Psoas muscle (tissue), 8 donors: ENCODE results near the gene ZNF70. TPM values are rescaled to one million over a fixed set of nuclear protein-coding genes. Genes with fewer than 3 reads are reported as not detected.
A peak's percentile ranks its signal among the peaks of the same experiment; 100 is the strongest.

Experiments
- ATAC-seq, 4 donors: fragments of 200-7000 bp; cut with Tn5 transposase; one replicate each; pipeline ENCODE4 v1.9.1; 2020; ENCODE audit warnings: moderate library complexity in 3 of 4, mild to moderate bottlenecking in 2 of 4
- DNase-seq, 2 donors: peaks; one replicate each; pipeline ENCODE4 v3.0.0-alpha.2; 2020
- H3K27ac ChIP-seq: fragments of 200-600 bp; one replicate; pipeline ENCODE4 v1.8.0; 2022
- H3K27me3 ChIP-seq, 3 donors: fragments of 200-600 bp in 1 of 3; one replicate each; pipeline versions ENCODE4 v1.6.1 to v1.8.0; 2013 to 2022; ENCODE audit warnings: low read length in 2 of 3, mild to moderate bottlenecking in 2 of 3, moderate library complexity in 1 of 3; ENCODE audit not compliant: insufficient read depth in 3 of 3
- H3K36me3 ChIP-seq, 2 donors: fragments of 200-600 bp in 1 of 2; one replicate each; pipeline versions ENCODE4 v1.6.1 to v1.8.0; 2013 to 2022; ENCODE audit warnings: low read depth in 1 of 2, mild to moderate bottlenecking in 1 of 2, moderate library complexity in 1 of 2; ENCODE audit not compliant: insufficient read depth in 1 of 2
- H3K4me1 ChIP-seq: fragments of 200-600 bp; one replicate; pipeline ENCODE4 v1.8.0; 2022
- H3K4me3 ChIP-seq: fragments of 200-600 bp; one replicate; pipeline ENCODE4 v1.8.0; 2022; ENCODE audit warnings: mild to moderate bottlenecking
- H3K9me3 ChIP-seq: fragments of 200-600 bp; one replicate; pipeline ENCODE4 v1.8.0; 2022
- WGBS, 3 donors: extraction: QIAGEN DNeasy Blood & Tissue Kit; methylation state at CpG; one replicate each; pipeline versions ENCODE4 v1.1.6 to v1.1.7; 2013; 5-methylcytosine and 5-hydroxymethylcytosine counted together
- intact Hi-C, 2 donors: fragments of 100-400 bp; cut with DNase I; formaldehyde crosslinking; loops; one replicate each; pipeline versions ENCODE4 v1.11.0 to v1.14.2; 2022
- polyA plus RNA-seq, 3 donors: library from polyadenylated mRNA; stranded (reverse); fragments of 200-250 nt; gene quantifications; one replicate each; pipeline ENCODE4 v1.2.3, GENCODE V29; 2013
- total RNA-seq, 4 donors: library from RNA; stranded (reverse); fragmentation: NEBNext Ultra II Directional in 2 of 4; extraction: Animal tissue kit (Norgen Biotek cat#: 25700) in 2 of 4; gene quantifications; one replicate each; pipeline versions ENCODE4 v1.2.1 to v1.2.4, GENCODE V29; 2021 to 2023
- TF ChIP-seq, protein P1 (sequence below): fragments of 200-600 bp; IDR thresholded peaks from one replicate; pipeline ENCODE4 v1.8.0; 2022; ENCODE audit warnings: antibody characterized with exemption
- donor health status: healthy with polysubstance abuse.
- donor health status: DM: no; HTN: no; CAD: no; lungs with moderate emphysema.
- donor health status: Bipolar disorder and iron deficiency.
- donor health status: healthy.
- donor health status: DM: yes; HTN: yes; CAD: no.
- donor health status: DM: no; HTN: no; CAD: no.
- donor health status: DM: no; HTN: no; CAD: no.
- donor health status: DM: yes; HTN: yes; CAD: no.

Gene ZNF70
- total and polyA plus RNA-seq, 7 donors: 1.2 to 12.9 (median 3.5) TPM

GRCh38 chr22:23781511-23782183 lies 30.7 kb upstream of the ZNF70 start:
- intact Hi-C loops: no loop called here
- DNase-seq (peak; percentile 66 to 85), ATAC-seq (peak in 2 of 4 donors; percentile 35 to 41)
- TF ChIP-seq, protein P1, sequence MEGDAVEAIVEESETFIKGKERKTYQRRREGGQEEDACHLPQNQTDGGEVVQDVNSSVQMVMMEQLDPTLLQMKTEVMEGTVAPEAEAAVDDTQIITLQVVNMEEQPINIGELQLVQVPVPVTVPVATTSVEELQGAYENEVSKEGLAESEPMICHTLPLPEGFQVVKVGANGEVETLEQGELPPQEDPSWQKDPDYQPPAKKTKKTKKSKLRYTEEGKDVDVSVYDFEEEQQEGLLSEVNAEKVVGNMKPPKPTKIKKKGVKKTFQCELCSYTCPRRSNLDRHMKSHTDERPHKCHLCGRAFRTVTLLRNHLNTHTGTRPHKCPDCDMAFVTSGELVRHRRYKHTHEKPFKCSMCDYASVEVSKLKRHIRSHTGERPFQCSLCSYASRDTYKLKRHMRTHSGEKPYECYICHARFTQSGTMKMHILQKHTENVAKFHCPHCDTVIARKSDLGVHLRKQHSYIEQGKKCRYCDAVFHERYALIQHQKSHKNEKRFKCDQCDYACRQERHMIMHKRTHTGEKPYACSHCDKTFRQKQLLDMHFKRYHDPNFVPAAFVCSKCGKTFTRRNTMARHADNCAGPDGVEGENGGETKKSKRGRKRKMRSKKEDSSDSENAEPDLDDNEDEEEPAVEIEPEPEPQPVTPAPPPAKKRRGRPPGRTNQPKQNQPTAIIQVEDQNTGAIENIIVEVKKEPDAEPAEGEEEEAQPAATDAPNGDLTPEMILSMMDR: no peak
- Histone ChIP-seq H3K4me1 (peaks cover 11% of the 10 kb centered on the region), H3K36me3 (no peaks in the 10 kb centered on the region), H3K4me3 (no peak overlapping the region), H3K27ac (no peak overlapping the region), H3K27me3 (no peaks in the 10 kb centered on the region), H3K9me3 (no peaks in the 10 kb centered on the region)
- WGBS, 3 donors: 65 to 74% (median 67%) methylated on average over 14 of the region's 14 CpGs

DNA sequence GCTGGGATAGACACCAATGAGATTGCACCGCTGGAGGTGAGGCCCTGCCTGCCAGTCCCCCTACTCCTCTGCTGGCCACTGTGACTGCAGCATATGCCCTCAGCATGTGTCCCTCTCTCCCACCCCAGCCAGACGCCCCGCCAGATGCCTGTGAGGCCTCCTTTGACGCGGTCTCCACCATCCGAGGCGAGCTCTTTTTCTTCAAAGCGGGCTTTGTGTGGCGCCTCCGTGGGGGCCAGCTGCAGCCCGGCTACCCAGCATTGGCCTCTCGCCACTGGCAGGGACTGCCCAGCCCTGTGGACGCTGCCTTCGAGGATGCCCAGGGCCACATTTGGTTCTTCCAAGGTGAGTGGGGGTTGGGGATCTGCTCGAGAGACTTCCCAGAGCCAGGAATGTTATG lies 30.2 kb upstream of the ZNF70 start:
- intact Hi-C loops: no loop called here
- TF ChIP-seq, protein P1: no peak
- Histone ChIP-seq H3K36me3 (no peaks in the 10 kb centered on the region), H3K4me3 (no peak overlapping the region), H3K27ac (no peak overlapping the region), H3K4me1 (peaks cover 6% of the 10 kb centered on the region), H3K27me3 (no peaks in the 10 kb centered on the region), H3K9me3 (no peaks in the 10 kb centered on the region)
- ATAC-seq (no peak), DNase-seq (no peak)
- WGBS, 3 donors: 65 to 70% (median 66%) methylated on average over 15 of the region's 15 CpGs

GRCh38 chr22:23780146-23780748 lies 29.3 kb upstream of the ZNF70 start:
- TF ChIP-seq, protein P1: no peak
- Histone ChIP-seq H3K27me3 (no peaks in the 10 kb centered on the region), H3K4me3 (no peak overlapping the region), H3K4me1 (no peaks in the 10 kb centered on the region), H3K9me3 (no peaks in the 10 kb centered on the region), H3K27ac (no peak overlapping the region), H3K36me3 (no peaks in the 10 kb centered on the region)
- WGBS, 3 donors: 91 to 95% (median 92%) methylated on average over 20 of the region's 20 CpGs
- DNase-seq (no peak), ATAC-seq (no peak)
- intact Hi-C loops: no loop called here

DNA sequence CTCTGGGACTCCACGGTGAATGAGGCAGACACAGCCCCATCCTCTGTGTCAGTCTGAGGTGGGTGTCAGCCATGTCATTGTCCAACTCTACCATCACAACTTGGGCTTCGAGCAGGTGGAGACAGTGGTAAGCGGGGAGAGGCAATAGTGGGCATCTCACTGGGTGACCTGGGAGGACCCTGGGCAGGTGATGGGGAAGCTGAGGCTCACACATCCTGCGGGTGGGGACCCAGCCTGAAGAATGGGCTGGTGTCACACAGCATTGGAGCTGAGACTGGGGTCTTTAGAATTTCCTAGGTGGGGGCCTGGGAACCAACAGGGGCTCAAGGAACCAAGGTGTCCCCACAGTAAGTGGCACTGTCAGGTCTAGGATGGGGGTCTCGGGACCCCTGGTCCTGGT lies 28.8 kb upstream of the ZNF70 start:
- Histone ChIP-seq H3K27ac (no peak overlapping the region), H3K4me3 (no peak overlapping the region), H3K27me3 (no peaks in the 10 kb centered on the region), H3K36me3 (no peaks in the 10 kb centered on the region), H3K4me1 (no peaks in the 10 kb centered on the region), H3K9me3 (no peaks in the 10 kb centered on the region)
- TF ChIP-seq, protein P1: no peak
- 89 to 96% (median 92%) methylated on average over 5 of the region's 5 CpGs for WGBS, 3 donors
- DNase-seq (no peak), ATAC-seq (no peak)
- intact Hi-C loops: no loop called here
